WERI-Rb-1 (cell line): ENCODE measurements around the gene OR51S1.

ENCODE experiments used
- DNase-seq: peaks from one replicate; pipeline ENCODE4 v3.0.0-alpha.2; 2020
- H3K27ac ChIP-seq: fragments of 250-450 bp; sonication (Bioruptor Pico); 2 replicates; pipeline ENCODE4 v1.5.1; 2020; ENCODE audit warnings: mild to moderate bottlenecking, moderate library complexity
- H3K27me3 ChIP-seq: fragments of 250-450 bp; sonication (Bioruptor Pico); 2 replicates; pipeline ENCODE4 v1.5.1; 2021; ENCODE audit warnings: mild to moderate bottlenecking, low read depth, moderate library complexity; ENCODE audit not compliant: insufficient read depth, severe bottlenecking
- H3K36me3 ChIP-seq: fragments of 250-450 bp; sonication (Bioruptor Pico); 2 replicates; pipeline ENCODE4 v1.5.1; 2020; ENCODE audit warnings: mild to moderate bottlenecking, moderate library complexity
- H3K4me3 ChIP-seq: 2 replicates; pipeline ENCODE4 v1.5.1; 2011; ENCODE audit warnings: low read depth, mild to moderate bottlenecking, control low read depth, low read length
- H3K9me3 ChIP-seq: fragments of 250-450 bp; sonication (Bioruptor Pico); 2 replicates; pipeline ENCODE4 v1.5.1; 2021; ENCODE audit warnings: mild to moderate bottlenecking, moderate library complexity; ENCODE audit not compliant: severe bottlenecking
- CTCF ChIP-seq: IDR thresholded peaks from 2 replicates; pipeline ENCODE4 v1.5.1; 2011; ENCODE audit warnings: low read depth, mild to moderate bottlenecking, control low read depth, inconsistent platforms, low read length

Gene OR51S1

DNA sequence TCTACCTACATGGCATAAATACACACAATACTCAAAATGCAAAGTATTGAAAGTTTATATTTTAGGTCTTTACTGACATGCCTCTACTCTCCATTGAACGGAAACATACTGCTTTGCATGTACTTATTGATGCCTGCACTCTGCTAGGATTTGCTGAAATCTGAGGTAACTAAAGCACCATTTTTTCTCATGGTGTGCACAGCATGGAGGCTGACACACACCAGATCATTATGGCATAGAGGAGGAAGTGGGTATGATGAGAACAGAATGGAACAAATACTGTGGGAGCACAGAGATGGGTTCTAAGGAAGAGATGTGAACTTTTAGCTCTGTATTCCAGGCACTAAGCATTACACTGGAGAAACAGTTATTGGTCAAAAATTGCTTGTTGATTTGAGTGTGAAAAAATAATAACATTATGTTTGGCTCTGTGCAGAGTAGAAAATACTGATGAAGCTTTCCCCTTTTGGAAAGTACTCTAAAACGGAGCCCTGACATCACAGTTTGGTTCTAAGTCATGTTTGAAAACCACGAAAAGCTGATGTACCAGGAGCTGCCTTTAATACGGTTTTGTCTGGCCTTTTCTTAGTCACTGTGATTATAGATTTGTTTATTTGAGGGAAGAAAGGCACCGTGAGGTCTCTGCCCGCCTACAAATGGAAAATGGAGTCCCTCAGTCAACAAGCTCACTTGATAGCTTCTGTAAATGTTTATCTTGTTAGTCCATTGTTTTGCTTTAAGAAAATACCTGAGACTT is 50.4 kb downstream of the OR51S1 start:
- DNase-seq: no peak
- no peak overlapping the region for H3K27ac ChIP-seq
- H3K4me3 ChIP-seq: no peak overlapping the region
- peaks cover 51% of the 10 kb centered on the region for H3K27me3 ChIP-seq
- H3K9me3 ChIP-seq: no peaks in the 10 kb centered on the region
- TF ChIP-seq CTCF: no peak
- H3K36me3 ChIP-seq: no peaks in the 10 kb centered on the region
